Effector memory CD4-positive, alpha-beta T cell (primary cell): ENCODE measurements around the gene ATG9A.

Source experiments
- DNase-seq, 3 donors: peaks; one replicate each; pipeline ENCODE4 v3.0.0-alpha.2; 2020
- H3K27ac ChIP-seq: 2 replicates; pipeline ENCODE4 v1.7.0; 2013; ENCODE audit warnings: mild to moderate bottlenecking, low read length, moderate library complexity; ENCODE audit not compliant: insufficient read depth, poor library complexity, severe bottlenecking
- H3K27me3 ChIP-seq: replicated peaks from 2 replicates; pipeline ENCODE4 v1.7.0; 2013; ENCODE audit warnings: mild to moderate bottlenecking, low read length; ENCODE audit not compliant: insufficient read depth, control insufficient read depth, poor library complexity, severe bottlenecking
- H3K36me3 ChIP-seq: 2 replicates; pipeline ENCODE4 v1.7.0; 2013; ENCODE audit warnings: mild to moderate bottlenecking, low read length, moderate library complexity; ENCODE audit not compliant: control insufficient read depth, insufficient read depth
- H3K4me1 ChIP-seq: 2 replicates; pipeline ENCODE4 v1.7.0; 2013; ENCODE audit warnings: low read length, mild to moderate bottlenecking; ENCODE audit not compliant: control insufficient read depth, insufficient read depth, poor library complexity, severe bottlenecking
- H3K4me3 ChIP-seq: 2 replicates; pipeline ENCODE4 v1.7.0; 2013; ENCODE audit warnings: low read length, low read depth, mild to moderate bottlenecking; ENCODE audit not compliant: insufficient read depth, poor library complexity, severe bottlenecking
- H3K9me3 ChIP-seq: 2 replicates; pipeline ENCODE4 v1.7.0; 2013; ENCODE audit warnings: mild to moderate bottlenecking, low read length, moderate library complexity; ENCODE audit not compliant: control insufficient read depth

Gene ATG9A

GRCh38 chr2:219184121-219184520 is 45.3 kb downstream of the ATG9A start:
- Histone ChIP-seq H3K4me3 (no peak overlapping the region), H3K27me3 (no peaks in the 10 kb centered on the region), H3K27ac (no peak overlapping the region), H3K9me3 (no peaks in the 10 kb centered on the region), H3K36me3 (peaks cover 45% of the 10 kb centered on the region), H3K4me1 (peaks cover 10% of the 10 kb centered on the region)
- DNase-seq: no peak

- H3K27me3 ChIP-seq: no peaks in the 10 kb centered on the region
- H3K4me1 ChIP-seq: peaks cover 16% of the 10 kb centered on the region
- H3K4me3 ChIP-seq: no peak overlapping the region
- no peaks in the 10 kb centered on the region for H3K9me3 ChIP-seq
- H3K27ac ChIP-seq: no peak overlapping the region
- H3K36me3 ChIP-seq: peaks cover 45% of the 10 kb centered on the region
- no peak for DNase-seq
Observed at GRCh38 chr2:219183151-219183772, 46.2 kb downstream of the ATG9A start.

GRCh38 chr2:219182331-219183150 is 46.9 kb downstream of the ATG9A start:
- no peak overlapping the region for H3K27ac ChIP-seq
- no peak overlapping the region for H3K4me3 ChIP-seq
- peaks cover 45% of the 10 kb centered on the region for H3K36me3 ChIP-seq
- no peaks in the 10 kb centered on the region for H3K27me3 ChIP-seq
- DNase-seq: no peak
- H3K9me3 ChIP-seq: no peaks in the 10 kb centered on the region
- peaks cover 19% of the 10 kb centered on the region for H3K4me1 ChIP-seq

GRCh38 chr2:219181531-219181930 is 47.9 kb downstream of the ATG9A start:
- H3K36me3 ChIP-seq: peaks cover 45% of the 10 kb centered on the region
- no peak overlapping the region for H3K4me3 ChIP-seq
- no peak overlapping the region for H3K27ac ChIP-seq
- H3K9me3 ChIP-seq: no peaks in the 10 kb centered on the region
- DNase-seq: no peak
- no peaks in the 10 kb centered on the region for H3K27me3 ChIP-seq
- peaks cover 25% of the 10 kb centered on the region for H3K4me1 ChIP-seq

- Histone ChIP-seq H3K36me3 (peaks cover 45% of the 10 kb centered on the region), H3K27me3 (no peaks in the 10 kb centered on the region), H3K27ac (no peak overlapping the region), H3K4me3 (no peak overlapping the region), H3K4me1 (peaks cover 31% of the 10 kb centered on the region), H3K9me3 (no peaks in the 10 kb centered on the region)
- DNase-seq: no peak
Observed at GRCh38 chr2:219180961-219181360, 48.5 kb downstream of the ATG9A start.

- Histone ChIP-seq H3K4me1 (peaks cover 39% of the 10 kb centered on the region), H3K27me3 (no peaks in the 10 kb centered on the region), H3K27ac (no peak overlapping the region), H3K4me3 (no peak overlapping the region), H3K36me3 (peaks cover 43% of the 10 kb centered on the region), H3K9me3 (no peaks in the 10 kb centered on the region)
- DNase-seq: no peak
Observed at GRCh38 chr2:219179601-219180465, 49.6 kb downstream of the ATG9A start.

- peak in 2 of 3 donors; percentile 35 to 43 for DNase-seq
- Histone ChIP-seq H3K9me3 (no peaks in the 10 kb centered on the region), H3K36me3 (peaks cover 51% of the 10 kb centered on the region), H3K4me1 (peaks cover 46% of the 10 kb centered on the region), H3K27me3 (no peaks in the 10 kb centered on the region), H3K27ac (peak overlapping the region; percentile 99), H3K4me3 (peak overlapping the region; percentile 82)
Observed at GRCh38 chr2:219178377-219179175, 50.9 kb downstream of the ATG9A start.

GRCh38 chr2:219177552-219178376 is 51.7 kb downstream of the ATG9A start, which contains the start of gene RETREG2:
Gene RETREG2 (plus strand): TSS chr2:219178275. CDS start chr2:219178353, 78 bp downstream.
- peaks cover 50% of the 10 kb centered on the region for H3K36me3 ChIP-seq

More at GRCh38 chr2:219177552-219178376, 51.7 kb downstream of the ATG9A start, which contains the start of gene RETREG2:
- H3K27me3 ChIP-seq: no peaks in the 10 kb centered on the region
- DNase-seq: peak; percentile 70 to 80 (median 72)
- H3K27ac ChIP-seq: peak within 1 kb of the TSS; percentile 99
- H3K4me3 ChIP-seq: peak within 1 kb of the TSS; percentile 82
- no peaks in the 10 kb centered on the region for H3K9me3 ChIP-seq
- peaks cover 46% of the 10 kb centered on the region for H3K4me1 ChIP-seq
